ENCODE measurements around the gene FNDC7.
"Not testable (repeated sequence)": the region's sequence is repeated elsewhere in the genome, so short reads cannot be mapped to it uniquely, and the experiment has no call there.

FNDC7 gene

GRCh38 chr1:108695535-108695934 lies 17.2 kb upstream of the FNDC7 start:
- Mint-ChIP-seq H3K36me3 (ENCODE audit: low read depth) (peaks cover 49% of the 10 kb centered on the region), H3K27me3 (ENCODE audit: low read depth) (no peaks in the 10 kb centered on the region), H3K4me1 (peaks cover 27% of the 10 kb centered on the region), H3K4me3 (peak overlapping the region in 2 of 3 experiments; percentile 20 to 37), H3K27ac (no peak overlapping the region), H3K9me3 (no peaks in the 10 kb centered on the region)
- TF ChIP-seq CTCF (IDR thresholded peaks at IDR 0.05; ENCODE audit: unreplicated experiment in 3 of 3) = no peak

GRCh38 chr1:108699375-108700332 lies 13.1 kb upstream of the FNDC7 start:
- Mint-ChIP-seq H3K27ac (no peak overlapping the region), H3K27me3 (ENCODE audit: low read depth) (no peaks in the 10 kb centered on the region), H3K36me3 (ENCODE audit: low read depth) (peaks cover 60% of the 10 kb centered on the region), H3K4me1 (peaks cover 6% of the 10 kb centered on the region), H3K9me3 (no peaks in the 10 kb centered on the region), H3K4me3 (no peak overlapping the region)
- TF ChIP-seq CTCF (IDR thresholded peaks at IDR 0.05; ENCODE audit: unreplicated experiment in 3 of 3) = no peak

- Mint-ChIP-seq H3K9me3 (no peaks in the 10 kb centered on the region), H3K27me3 (ENCODE audit: low read depth) (no peaks in the 10 kb centered on the region), H3K27ac (no peak overlapping the region), H3K4me1 (no peaks in the 10 kb centered on the region), H3K4me3 (no peak overlapping the region), H3K36me3 (ENCODE audit: low read depth) (peaks cover 53% of the 10 kb centered on the region)
- TF ChIP-seq CTCF (IDR thresholded peaks at IDR 0.05; ENCODE audit: unreplicated experiment in 3 of 3) = no peak
Measured at GRCh38 chr1:108701176-108701849, 11.4 kb upstream of the FNDC7 start.

- peaks cover 45% of the 10 kb centered on the region for H3K36me3 Mint-ChIP-seq (ENCODE audit: low read depth)
- not testable (repeated sequence) for H3K4me1 Mint-ChIP-seq; H3K9me3 Mint-ChIP-seq; H3K4me3 Mint-ChIP-seq; H3K27ac Mint-ChIP-seq; H3K27me3 Mint-ChIP-seq (ENCODE audit: low read depth)
Measured at GRCh38 chr1:108702109-108702508, 10.6 kb upstream of the FNDC7 start.

GRCh38 chr1:108703939-108704338 lies 8.8 kb upstream of the FNDC7 start:
- no peaks in the 10 kb centered on the region for H3K27me3 Mint-ChIP-seq (ENCODE audit: low read depth)
- no peaks in the 10 kb centered on the region for H3K9me3 Mint-ChIP-seq
- TF ChIP-seq CTCF (IDR thresholded peaks at IDR 0.05; ENCODE audit: unreplicated experiment in 3 of 3) = no peak
- no peaks in the 10 kb centered on the region for H3K4me1 Mint-ChIP-seq
- no peak overlapping the region for H3K4me3 Mint-ChIP-seq
- peaks cover 27% of the 10 kb centered on the region for H3K36me3 Mint-ChIP-seq (ENCODE audit: low read depth)
- no peak overlapping the region for H3K27ac Mint-ChIP-seq

GRCh38 chr1:108704496-108704895 lies 8.2 kb upstream of the FNDC7 start:
- Mint-ChIP-seq H3K4me3 (no peak overlapping the region), H3K27ac (no peak overlapping the region), H3K27me3 (ENCODE audit: low read depth) (no peaks in the 10 kb centered on the region), H3K9me3 (no peaks in the 10 kb centered on the region), H3K4me1 (no peaks in the 10 kb centered on the region), H3K36me3 (ENCODE audit: low read depth) (peaks cover 21% of the 10 kb centered on the region)
- TF ChIP-seq CTCF (IDR thresholded peaks at IDR 0.05; ENCODE audit: unreplicated experiment in 3 of 3) = no peak
